Stomach (tissue), 4 donors: ENCODE measurements around the gene COQ8B.

Experiments
- EP300 ChIP-seq: sonication (generic); formaldehyde crosslinking; IDR thresholded peaks from one replicate; pipeline ENCODE4 v1.6.1; 2017; ENCODE audit warnings: antibody characterized with exemption
- TF ChIP-seq, protein P1 (sequence below), 7 experiments: fragments of 450-650 bp in 4 of 7; fragments of 200-600 bp in 3 of 7; sonication (generic) in 3 of 7; IDR thresholded peaks; one replicate each; pipeline ENCODE4 v1.5.1; 2016 to 2019; ENCODE audit warnings: antibody characterized with exemption in 7 of 7, control low read depth in 2 of 7, mild to moderate bottlenecking in 1 of 7

DNA sequence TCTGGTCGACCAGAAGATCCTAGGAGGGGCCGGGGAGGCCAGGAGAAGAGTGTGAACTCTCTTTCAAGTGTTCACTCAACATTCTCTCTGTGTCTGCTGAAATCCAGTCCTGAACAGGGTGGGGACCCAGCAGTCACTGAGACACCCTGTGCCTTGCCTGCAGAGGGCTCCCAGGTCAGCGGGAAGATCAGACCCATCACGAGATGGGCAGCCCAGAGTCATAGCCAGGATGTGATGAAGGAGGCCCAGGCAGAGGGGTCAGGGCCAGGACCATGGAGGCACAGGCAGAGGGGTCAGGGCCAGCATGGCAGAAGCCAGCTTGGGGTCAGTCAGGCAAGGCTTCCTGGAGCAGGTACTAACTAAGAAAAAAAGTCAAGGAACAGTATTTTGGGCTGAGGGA lies 35.6 kb downstream of the COQ8B start:
- TF ChIP-seq, protein P1, sequence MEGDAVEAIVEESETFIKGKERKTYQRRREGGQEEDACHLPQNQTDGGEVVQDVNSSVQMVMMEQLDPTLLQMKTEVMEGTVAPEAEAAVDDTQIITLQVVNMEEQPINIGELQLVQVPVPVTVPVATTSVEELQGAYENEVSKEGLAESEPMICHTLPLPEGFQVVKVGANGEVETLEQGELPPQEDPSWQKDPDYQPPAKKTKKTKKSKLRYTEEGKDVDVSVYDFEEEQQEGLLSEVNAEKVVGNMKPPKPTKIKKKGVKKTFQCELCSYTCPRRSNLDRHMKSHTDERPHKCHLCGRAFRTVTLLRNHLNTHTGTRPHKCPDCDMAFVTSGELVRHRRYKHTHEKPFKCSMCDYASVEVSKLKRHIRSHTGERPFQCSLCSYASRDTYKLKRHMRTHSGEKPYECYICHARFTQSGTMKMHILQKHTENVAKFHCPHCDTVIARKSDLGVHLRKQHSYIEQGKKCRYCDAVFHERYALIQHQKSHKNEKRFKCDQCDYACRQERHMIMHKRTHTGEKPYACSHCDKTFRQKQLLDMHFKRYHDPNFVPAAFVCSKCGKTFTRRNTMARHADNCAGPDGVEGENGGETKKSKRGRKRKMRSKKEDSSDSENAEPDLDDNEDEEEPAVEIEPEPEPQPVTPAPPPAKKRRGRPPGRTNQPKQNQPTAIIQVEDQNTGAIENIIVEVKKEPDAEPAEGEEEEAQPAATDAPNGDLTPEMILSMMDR (IDR thresholded peaks at IDR 0.05), result no peak
- no peak for TF ChIP-seq EP300
